Upper lobe of left lung (tissue), 4 donors: ENCODE measurements around the gene TENT5A.

ENCODE experiments used
- CTCF ChIP-seq, 6 experiments: fragments of 450-650 bp in 4 of 6; fragments of 200-600 bp in 2 of 6; sonication (generic) in 2 of 6; IDR thresholded peaks; one replicate each; pipeline ENCODE4 v1.5.1; 2016 to 2019; ENCODE audit warnings: antibody characterized with exemption in 6 of 6
- EP300 ChIP-seq, 4 donors: sonication (generic); formaldehyde crosslinking; IDR thresholded peaks; one replicate each; pipeline ENCODE4 v1.5.1; 2017; ENCODE audit warnings: antibody characterized with exemption in 4 of 4, control low read depth in 2 of 4
- POLR2A ChIP-seq, 4 donors: fragments of 450-650 bp; IDR thresholded peaks; one replicate each; pipeline ENCODE4 v1.5.1; 2016 to 2017; ENCODE audit warnings: antibody characterized with exemption in 4 of 4, mild to moderate bottlenecking in 2 of 4
- POLR2AphosphoS5 ChIP-seq, 2 donors: sonication (generic); formaldehyde crosslinking; IDR thresholded peaks; one replicate each; pipeline ENCODE4 v1.5.1; 2017; ENCODE audit warnings: antibody characterized with exemption in 2 of 2

GRCh38 chr6:81727876-81728517 lies 24.5 kb downstream of the TENT5A start:
- TF ChIP-seq EP300 (IDR thresholded peaks at IDR 0.05) (no peak), POLR2A (IDR thresholded peaks at IDR 0.05) (no peak), CTCF (IDR thresholded peaks at IDR 0.05) (no peak), POLR2AphosphoS5 (IDR thresholded peaks at IDR 0.05) (no peak)
